Keratinocyte (primary cell): Measurements from ENCODE around the gene SUN5. TPM values are rescaled to one million over a fixed set of nuclear protein-coding genes. Genes with fewer than 3 reads are reported as not detected.
A peak's percentile ranks its signal among the peaks of the same experiment; 100 is the strongest.

Source experiments
- DNase-seq: peaks from one replicate; pipeline ENCODE4 v3.0.0-alpha.2; 2011; ENCODE audit warnings: low read depth, missing footprints, low spot score
- FAIRE-seq: peaks from 2 replicates; lab custom pipeline; 2011; peaks lifted over from hg19 to GRCh38; lab: Jason Lieb, UNC
- H2AFZ ChIP-seq: 2 replicates; pipeline ENCODE4 v1.6.0; 2012; ENCODE audit warnings: low read length, control low read depth, inconsistent platforms; ENCODE audit not compliant: control insufficient read depth
- H3K27ac ChIP-seq: 2 replicates; pipeline ENCODE4 v1.5.1; 2011; ENCODE audit warnings: low read length; ENCODE audit not compliant: control insufficient read depth, insufficient read depth
- H3K27me3 ChIP-seq: 3 replicates; pipeline ENCODE4 v1.6.0; 2011; ENCODE audit warnings: low read length; ENCODE audit not compliant: control insufficient read depth, insufficient read depth; ENCODE audit errors: extremely low read depth
- H3K36me3 ChIP-seq, 2 experiments: 2 replicates in 1 of 2; 3 replicates in 1 of 2; pipeline ENCODE4 v1.5.1; 2011; ENCODE audit warnings: low read length in 2 of 2, mild to moderate bottlenecking in 1 of 2; ENCODE audit not compliant: control insufficient read depth in 2 of 2, insufficient read depth in 2 of 2; ENCODE audit errors: extremely low read depth in 1 of 2
- H3K4me1 ChIP-seq: 3 replicates; pipeline ENCODE4 v1.5.1; 2011; ENCODE audit warnings: low read length; ENCODE audit not compliant: control insufficient read depth, insufficient read depth; ENCODE audit errors: extremely low read depth
- H3K4me2 ChIP-seq: 3 replicates; pipeline ENCODE4 v1.6.0; 2011; ENCODE audit warnings: low read depth, low read length; ENCODE audit not compliant: control insufficient read depth, insufficient read depth; ENCODE audit errors: extremely low read depth
- H3K4me3 ChIP-seq, 3 experiments: fragments of 200-600 bp in 1 of 3; sonication (generic) in 1 of 3; 2 replicates in 2 of 3; 3 replicates in 1 of 3; pipeline ENCODE4 v1.5.1; 2011 to 2016; ENCODE audit warnings: low read length in 3 of 3, mild to moderate bottlenecking in 3 of 3, control low read depth in 2 of 3, inconsistent platforms in 1 of 3, low read depth in 1 of 3, mixed read lengths in 1 of 3, mixed run types in 1 of 3, moderate library complexity in 1 of 3; ENCODE audit not compliant: control insufficient read depth in 2 of 3, insufficient read depth in 2 of 3; ENCODE audit errors: extremely low read depth in 1 of 3
- H3K79me2 ChIP-seq: 2 replicates; pipeline ENCODE4 v1.6.0; 2012; ENCODE audit warnings: low read length; ENCODE audit not compliant: control insufficient read depth, insufficient read depth
- H3K9ac ChIP-seq: 3 replicates; pipeline ENCODE4 v1.6.0; 2011; ENCODE audit warnings: low read length; ENCODE audit not compliant: control insufficient read depth, insufficient read depth; ENCODE audit errors: extremely low read depth
- H3K9me1 ChIP-seq: 3 replicates; pipeline ENCODE4 v1.6.0; 2011; ENCODE audit warnings: low read length; ENCODE audit not compliant: control insufficient read depth, insufficient read depth; ENCODE audit errors: extremely low read depth
- H3K9me3 ChIP-seq: 2 replicates; pipeline ENCODE4 v1.5.1; 2012; ENCODE audit warnings: low read depth, low read length; ENCODE audit not compliant: control insufficient read depth
- H4K20me1 ChIP-seq: 3 replicates; pipeline ENCODE4 v1.6.0; 2011; ENCODE audit warnings: low read length; ENCODE audit not compliant: control insufficient read depth, insufficient read depth; ENCODE audit errors: extremely low read depth
- EZH2 ChIP-seq: IDR thresholded peaks from one replicate; pipeline ENCODE4 v1.6.1; 2012; ENCODE audit warnings: inconsistent platforms, mild to moderate bottlenecking, low read length, moderate library complexity
- dilution Hi-C: fragments of 300-500 bp; cut with MboI; formaldehyde crosslinking; loops from one replicate; pipeline ENCODE4 v1.7.0; 2020; ENCODE audit warnings: low sequenced_read_pairs; ENCODE audit not compliant: extremely low pct_ligation_motif_present
- polyA plus RNA-seq, 5 experiments: library from polyadenylated mRNA; depleted of rRNA in 3 of 5; stranded (reverse) in 3 of 5; stranded (forward) in 1 of 5; unstranded in 1 of 5; fragments of >200 nt; gene quantifications; 1 replicate in 1 of 5; 2 replicates in 3 of 5; 3 replicates in 1 of 5; pipeline versions ENCODE4 v1.2.1 to v1.2.3, GENCODE V29; 2011 to 2012; ENCODE audit warnings: missing spikeins in 2 of 5, low read depth in 1 of 5, low replicate concordance in 1 of 5
- TF ChIP-seq, protein P1 (sequence below), 3 experiments: IDR thresholded peaks in 1 of 3; conservative IDR thresholded peaks in 1 of 3; optimal IDR thresholded peaks in 1 of 3; 2 replicates in 2 of 3; 3 replicates in 1 of 3; pipeline versions ENCODE3 to v1.5.1; 2011; ENCODE audit warnings: low read length in 3 of 3, mild to moderate bottlenecking in 3 of 3, moderate library complexity in 2 of 3, control low read depth in 1 of 3, inconsistent platforms in 1 of 3; ENCODE audit not compliant: insufficient read depth in 2 of 3; ENCODE audit errors: extremely low read depth in 1 of 3

The SUN5 gene
- polyA plus RNA-seq, 1 donor (not counting 4 experiments of a cell fraction or from before 2014, with no cell fraction given), result not detected

DNA sequence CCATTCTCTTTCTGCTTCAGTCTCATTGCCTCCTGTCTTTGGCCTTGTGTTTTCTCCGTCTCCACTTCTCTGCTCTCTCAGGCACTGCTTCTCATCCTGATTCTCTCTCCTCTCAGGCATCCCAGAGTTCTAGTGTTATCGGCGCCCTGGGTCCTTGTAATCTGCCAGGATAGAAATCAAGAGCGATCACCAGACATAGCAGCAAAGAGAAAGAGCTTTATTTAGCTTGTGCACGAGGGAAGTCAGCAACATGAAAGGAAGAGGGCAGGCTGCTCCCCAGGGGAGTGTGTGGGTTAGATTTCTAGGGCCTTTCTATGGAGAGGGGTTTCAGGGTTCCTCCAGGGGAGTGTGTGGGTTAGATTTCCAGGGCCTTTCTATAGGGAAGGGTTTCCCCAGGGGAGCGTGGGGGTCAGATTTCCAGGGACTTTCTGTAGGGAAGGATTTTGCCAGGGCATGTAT is 32.5 kb downstream of the SUN5 start:
- Histone ChIP-seq H4K20me1 (no peaks in the 10 kb centered on the region), H3K4me2 (no peak overlapping the region)

DNA sequence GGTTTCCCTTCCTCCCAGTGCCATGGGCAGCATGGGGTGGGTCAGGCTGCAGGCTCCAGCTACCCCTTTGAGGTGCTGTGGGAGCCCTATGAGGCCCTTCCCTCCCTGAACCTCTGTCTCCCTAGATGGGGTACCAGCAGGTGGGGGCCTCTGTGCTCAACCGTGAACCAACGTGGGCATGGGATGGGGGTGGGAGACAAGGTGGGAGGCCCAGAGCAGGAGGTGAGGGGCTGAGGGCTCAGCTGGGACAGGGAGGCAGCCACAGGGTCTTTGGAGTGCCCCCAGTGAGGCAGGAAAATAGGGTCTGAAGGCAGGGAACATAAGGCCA is 33.3 kb downstream of the SUN5 start:
- FAIRE-seq (no peak), DNase-seq (no peak)
- no peak overlapping the region for H2AFZ ChIP-seq
- H3K4me3 ChIP-seq, result no peak overlapping the region
- no peaks in the 10 kb centered on the region for H3K36me3 ChIP-seq
- no peaks in the 10 kb centered on the region for H3K9me1 ChIP-seq
- no peaks in the 10 kb centered on the region for H3K4me1 ChIP-seq
- TF ChIP-seq, protein P1, sequence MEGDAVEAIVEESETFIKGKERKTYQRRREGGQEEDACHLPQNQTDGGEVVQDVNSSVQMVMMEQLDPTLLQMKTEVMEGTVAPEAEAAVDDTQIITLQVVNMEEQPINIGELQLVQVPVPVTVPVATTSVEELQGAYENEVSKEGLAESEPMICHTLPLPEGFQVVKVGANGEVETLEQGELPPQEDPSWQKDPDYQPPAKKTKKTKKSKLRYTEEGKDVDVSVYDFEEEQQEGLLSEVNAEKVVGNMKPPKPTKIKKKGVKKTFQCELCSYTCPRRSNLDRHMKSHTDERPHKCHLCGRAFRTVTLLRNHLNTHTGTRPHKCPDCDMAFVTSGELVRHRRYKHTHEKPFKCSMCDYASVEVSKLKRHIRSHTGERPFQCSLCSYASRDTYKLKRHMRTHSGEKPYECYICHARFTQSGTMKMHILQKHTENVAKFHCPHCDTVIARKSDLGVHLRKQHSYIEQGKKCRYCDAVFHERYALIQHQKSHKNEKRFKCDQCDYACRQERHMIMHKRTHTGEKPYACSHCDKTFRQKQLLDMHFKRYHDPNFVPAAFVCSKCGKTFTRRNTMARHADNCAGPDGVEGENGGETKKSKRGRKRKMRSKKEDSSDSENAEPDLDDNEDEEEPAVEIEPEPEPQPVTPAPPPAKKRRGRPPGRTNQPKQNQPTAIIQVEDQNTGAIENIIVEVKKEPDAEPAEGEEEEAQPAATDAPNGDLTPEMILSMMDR (optimal IDR thresholded peaks at IDR 0.05 in 1 of 3, IDR thresholded peaks at IDR 0.05 in 1 of 3, conservative IDR thresholded peaks at IDR 0.05 in 1 of 3; ENCODE audit: extremely low read depth in 1 of 3, insufficient read depth in 2 of 3, low read length in 3 of 3), result no peak
- no peak for TF ChIP-seq EZH2
- H3K27ac ChIP-seq, result no peak overlapping the region
- H3K4me2 ChIP-seq, result no peak overlapping the region
- H4K20me1 ChIP-seq, result no peaks in the 10 kb centered on the region
- H3K27me3 ChIP-seq, result no peaks in the 10 kb centered on the region
- no peaks in the 10 kb centered on the region for H3K9me3 ChIP-seq
- dilution Hi-C loops, result no loop called here
- H3K9ac ChIP-seq, result no peak overlapping the region
- no peaks in the 10 kb centered on the region for H3K79me2 ChIP-seq

More for the DNA sequence above, 32.5 kb downstream of the SUN5 start:
- TF ChIP-seq EZH2, result no peak
- H3K27ac ChIP-seq, result no peak overlapping the region
- H3K27me3 ChIP-seq, result no peaks in the 10 kb centered on the region
- H3K4me3 ChIP-seq, result no peak overlapping the region
- H3K9me1 ChIP-seq, result no peaks in the 10 kb centered on the region
- H2AFZ ChIP-seq, result peak overlapping the region; percentile 38
- H3K9ac ChIP-seq, result no peak overlapping the region
- H3K9me3 ChIP-seq, result no peaks in the 10 kb centered on the region
- H3K36me3 ChIP-seq, result no peaks in the 10 kb centered on the region
- no peaks in the 10 kb centered on the region for H3K79me2 ChIP-seq
- dilution Hi-C loops, result no loop called here
- no peaks in the 10 kb centered on the region for H3K4me1 ChIP-seq
- DNase-seq, result no peak
- no peak for FAIRE-seq
